Liver (tissue), 9 donors: ENCODE measurements around the gene AHI1. TPM values are rescaled to one million over a fixed set of nuclear protein-coding genes. Genes with fewer than 3 reads are reported as not detected.

Experiments
- DNase-seq: peaks from one replicate; pipeline ENCODE4 v3.0.0-alpha.2; 2017; ENCODE audit warnings: low spot score
- H3K27ac ChIP-seq, 2 donors: one replicate each; pipeline ENCODE4 v1.7.0; 2013; ENCODE audit warnings: inconsistent platforms in 2 of 2, low read length in 2 of 2, control low read depth in 1 of 2, low read depth in 1 of 2, mild to moderate bottlenecking in 1 of 2
- H3K27me3 ChIP-seq, 4 donors: one replicate each; pipeline versions ENCODE4 v1.6.1 to v1.7.0; 2013; ENCODE audit warnings: low read length in 3 of 4, inconsistent platforms in 1 of 4, mild to moderate bottlenecking in 1 of 4, moderate library complexity in 1 of 4; ENCODE audit not compliant: control insufficient read depth in 4 of 4, insufficient read depth in 4 of 4
- H3K36me3 ChIP-seq, 4 donors: one replicate each; pipeline versions ENCODE4 v1.6.1 to v1.7.0; 2013; ENCODE audit warnings: low read length in 3 of 4, mild to moderate bottlenecking in 3 of 4, low read depth in 1 of 4, moderate library complexity in 1 of 4; ENCODE audit not compliant: control insufficient read depth in 4 of 4, insufficient read depth in 3 of 4
- H3K4me1 ChIP-seq, 4 donors: one replicate each; pipeline versions ENCODE4 v1.6.1 to v1.7.0; 2013; ENCODE audit warnings: low read length in 3 of 4, mild to moderate bottlenecking in 3 of 4, moderate library complexity in 1 of 4; ENCODE audit not compliant: control insufficient read depth in 4 of 4, insufficient read depth in 4 of 4
- H3K4me3 ChIP-seq, 3 donors: one replicate each; pipeline versions ENCODE4 v1.6.1 to v1.7.0; 2013; ENCODE audit warnings: low read length in 3 of 3, control low read depth in 1 of 3, low read depth in 1 of 3, mild to moderate bottlenecking in 1 of 3
- H3K9ac ChIP-seq, 2 donors: one replicate each; pipeline ENCODE4 v1.7.0; 2013; ENCODE audit warnings: low read length in 2 of 2, mild to moderate bottlenecking in 2 of 2, moderate library complexity in 2 of 2, control low read depth in 1 of 2, low read depth in 1 of 2
- H3K9me3 ChIP-seq, 4 donors: one replicate each; pipeline versions ENCODE4 v1.6.1 to v1.7.0; 2013; ENCODE audit warnings: low read length in 3 of 4; ENCODE audit not compliant: control insufficient read depth in 4 of 4
- ATF3 ChIP-seq: IDR thresholded peaks from 2 replicates; pipeline ENCODE4 v1.6.1; 2016; ENCODE audit warnings: antibody characterized with exemption
- EGR1 ChIP-seq, 2 donors: IDR thresholded peaks; 2 replicates each; pipeline ENCODE4 v1.6.1; 2016 to 2018; ENCODE audit warnings: antibody characterized with exemption in 2 of 2, low read depth in 2 of 2
- FOXA1 ChIP-seq: IDR thresholded peaks from 2 replicates; pipeline ENCODE4 v1.6.1; 2016; ENCODE audit warnings: antibody characterized with exemption
- FOXA2 ChIP-seq: IDR thresholded peaks from 2 replicates; pipeline ENCODE4 v1.6.1; 2016; ENCODE audit warnings: antibody characterized with exemption
- GABPA ChIP-seq, 2 donors: IDR thresholded peaks in 1 of 2; conservative IDR thresholded peaks in 1 of 2; 2 replicates each; pipeline ENCODE4 v1.6.1; 2016; ENCODE audit warnings: antibody characterized with exemption in 2 of 2, mild to moderate bottlenecking in 1 of 2, moderate library complexity in 1 of 2
- HNF4A ChIP-seq, 2 donors: conservative IDR thresholded peaks; 2 replicates each; pipeline ENCODE4 v1.6.1; 2016; ENCODE audit warnings: antibody characterized with exemption in 2 of 2, mild to moderate bottlenecking in 2 of 2
- HNF4G ChIP-seq: IDR thresholded peaks from 2 replicates; pipeline ENCODE4 v1.6.1; 2016; ENCODE audit warnings: antibody characterized with exemption
- JUND ChIP-seq, 2 donors: IDR thresholded peaks; 2 replicates each; pipeline ENCODE4 v1.6.1; 2016; ENCODE audit warnings: antibody characterized with exemption in 2 of 2
- MAX ChIP-seq: IDR thresholded peaks from 2 replicates; pipeline ENCODE4 v1.6.1; 2016; ENCODE audit warnings: antibody characterized with exemption
- NR2F2 ChIP-seq: IDR thresholded peaks from 2 replicates; pipeline ENCODE4 v1.6.1; 2016; ENCODE audit warnings: antibody characterized with exemption
- RAD21 ChIP-seq, 2 donors: IDR thresholded peaks; 2 replicates each; pipeline ENCODE4 v1.6.1; 2016; ENCODE audit warnings: antibody characterized with exemption in 2 of 2, mild to moderate bottlenecking in 2 of 2
- REST ChIP-seq: IDR thresholded peaks from 2 replicates; pipeline ENCODE4 v1.6.1; 2016; ENCODE audit warnings: antibody characterized with exemption, mild to moderate bottlenecking
- RXRA ChIP-seq, 2 donors: IDR thresholded peaks; 2 replicates each; pipeline ENCODE4 v1.6.1; 2017 to 2018; ENCODE audit warnings: antibody characterized with exemption in 2 of 2, mild to moderate bottlenecking in 1 of 2
- SP1 ChIP-seq: IDR thresholded peaks from 2 replicates; pipeline ENCODE4 v1.6.1; 2018; ENCODE audit warnings: antibody characterized with exemption, mild to moderate bottlenecking
- TAF1 ChIP-seq: conservative IDR thresholded peaks from 2 replicates; pipeline ENCODE4 v1.6.1; 2016; ENCODE audit warnings: antibody characterized with exemption, mild to moderate bottlenecking
- YY1 ChIP-seq: IDR thresholded peaks from 2 replicates; pipeline ENCODE4 v1.6.1; 2016; ENCODE audit warnings: antibody characterized with exemption, mild to moderate bottlenecking
- ZBTB33 ChIP-seq: IDR thresholded peaks from 2 replicates; pipeline ENCODE4 v1.6.1; 2016; ENCODE audit warnings: antibody characterized with exemption
- whole genome bisulfite sequencing: extraction: QIAGEN DNeasy Blood & Tissue Kit; methylation state at CpG from one replicate; pipeline ENCODE4 v1.1.7; 2013; 5-methylcytosine and 5-hydroxymethylcytosine counted together
- polyA plus RNA-seq, 2 donors: library from polyadenylated mRNA; stranded (reverse) in 1 of 2; unstranded in 1 of 2; fragments of 200-250 nt in 1 of 2; fragments of >200 nt in 1 of 2; fragmentation: Nextera tagmentation in 1 of 2; extraction: Ambion mirVana in 1 of 2; gene quantifications; one replicate each; pipeline versions ENCODE4 v1.2.1 to v1.2.3, GENCODE V29; 2013 to 2015
- total RNA-seq, 2 donors: library from RNA; depleted of rRNA; stranded (reverse); fragments of >200 nt; gene quantifications; one replicate each; pipeline ENCODE4 v1.2.3, GENCODE V29; 2014
- TF ChIP-seq, protein P1 (sequence below): fragments of 150-350 bp; IDR thresholded peaks from 2 replicates; pipeline ENCODE4 v1.5.1; 2017; ENCODE audit warnings: improper control_type of control experiment, low read depth, low read length; ENCODE audit not compliant: missing input control
- donor health status: healthy.
- donor health status: healthy.
- donor health status: healthy.
- donor health status: healthy.
- donor health status: healthy.

Gene AHI1
- total and polyA plus RNA-seq, 4 donors, result 2.0 to 14.4 (median 9.0) TPM

DNA sequence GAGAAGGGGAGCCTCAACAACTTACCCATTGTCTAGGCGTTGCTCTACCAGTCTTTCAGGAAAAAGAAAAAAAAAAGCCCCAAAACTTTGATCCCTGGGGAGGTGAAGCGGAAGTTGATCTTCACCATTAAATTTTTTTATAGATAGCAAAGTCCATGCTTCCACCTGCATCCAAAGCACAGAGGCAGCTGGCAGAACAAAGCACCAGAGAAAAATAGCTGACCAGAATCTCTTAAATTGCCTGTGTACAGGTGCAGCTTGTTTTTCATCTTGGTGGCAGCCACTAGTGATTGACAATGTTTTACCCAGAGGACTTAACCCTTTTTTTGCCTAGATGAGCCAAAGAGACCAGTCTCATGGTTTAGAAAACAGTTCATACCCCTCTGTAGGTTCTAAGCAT lies 230.5 kb downstream of the AHI1 start:
- H3K27ac ChIP-seq, result no peak overlapping the region

GRCh38 chr6:135266675-135267074 lies 230.9 kb downstream of the AHI1 start:
- Histone ChIP-seq H3K27ac (no peak overlapping the region), H3K9ac (no peak overlapping the region), H3K4me3 (no peak overlapping the region), H3K4me1 (peaks cover 0 to 7% (median 0%) of the 10 kb centered on the region in 4 donors), H3K36me3 (no peaks in the 10 kb centered on the region), H3K9me3 (no peaks in the 10 kb centered on the region), H3K27me3 (no peaks in the 10 kb centered on the region)
- DNase-seq, result no peak
- TF ChIP-seq ZBTB33 (no peak), REST (no peak), HNF4A (conservative IDR thresholded peaks at IDR 0.05) (no peak), HNF4G (no peak), JUND (IDR thresholded peaks at IDR 0.05) (no peak), YY1 (no peak), FOXA2 (no peak), MAX (no peak), TAF1 (no peak), NR2F2 (no peak), GABPA (IDR thresholded peaks at IDR 0.05 in 1 of 2, conservative IDR thresholded peaks at IDR 0.05 in 1 of 2) (no peak), RXRA (IDR thresholded peaks at IDR 0.05) (no peak), ATF3 (no peak), FOXA1 (no peak), SP1 (no peak), RAD21 (IDR thresholded peaks at IDR 0.05) (no peak)
- TF ChIP-seq, protein P1, sequence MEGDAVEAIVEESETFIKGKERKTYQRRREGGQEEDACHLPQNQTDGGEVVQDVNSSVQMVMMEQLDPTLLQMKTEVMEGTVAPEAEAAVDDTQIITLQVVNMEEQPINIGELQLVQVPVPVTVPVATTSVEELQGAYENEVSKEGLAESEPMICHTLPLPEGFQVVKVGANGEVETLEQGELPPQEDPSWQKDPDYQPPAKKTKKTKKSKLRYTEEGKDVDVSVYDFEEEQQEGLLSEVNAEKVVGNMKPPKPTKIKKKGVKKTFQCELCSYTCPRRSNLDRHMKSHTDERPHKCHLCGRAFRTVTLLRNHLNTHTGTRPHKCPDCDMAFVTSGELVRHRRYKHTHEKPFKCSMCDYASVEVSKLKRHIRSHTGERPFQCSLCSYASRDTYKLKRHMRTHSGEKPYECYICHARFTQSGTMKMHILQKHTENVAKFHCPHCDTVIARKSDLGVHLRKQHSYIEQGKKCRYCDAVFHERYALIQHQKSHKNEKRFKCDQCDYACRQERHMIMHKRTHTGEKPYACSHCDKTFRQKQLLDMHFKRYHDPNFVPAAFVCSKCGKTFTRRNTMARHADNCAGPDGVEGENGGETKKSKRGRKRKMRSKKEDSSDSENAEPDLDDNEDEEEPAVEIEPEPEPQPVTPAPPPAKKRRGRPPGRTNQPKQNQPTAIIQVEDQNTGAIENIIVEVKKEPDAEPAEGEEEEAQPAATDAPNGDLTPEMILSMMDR, result no peak
- WGBS, result 81% methylated on average over 8 of the region's 8 CpGs

More for the DNA sequence above, 230.5 kb downstream of the AHI1 start:
- Histone ChIP-seq H3K9me3 (no peaks in the 10 kb centered on the region), H3K9ac (no peak overlapping the region), H3K36me3 (no peaks in the 10 kb centered on the region), H3K27me3 (no peaks in the 10 kb centered on the region), H3K4me1 (peaks cover 0 to 7% (median 0%) of the 10 kb centered on the region in 4 donors), H3K4me3 (no peak overlapping the region)
- no peak for DNase-seq
- TF ChIP-seq HNF4A (conservative IDR thresholded peaks at IDR 0.05) (no peak), RXRA (IDR thresholded peaks at IDR 0.05) (no peak), EGR1 (IDR thresholded peaks at IDR 0.05; ENCODE audit: low read depth in 2 of 2) (no peak), RAD21 (IDR thresholded peaks at IDR 0.05) (no peak), ZBTB33 (no peak)
- 81% methylated on average over 2 of the region's 2 CpGs for WGBS
